Measurements from ENCODE around the gene RABL3. TPM values are rescaled to one million over a fixed set of nuclear protein-coding genes. Genes with fewer than 3 reads are reported as not detected.

The RABL3 gene
- total RNA-seq, 2 experiments from 2014 or later: 28.8 to 37.1 TPM

GRCh38 chr3:120769436-120769835 lies 27.1 kb upstream of the RABL3 start:
- POLR2A ChIA-PET: no interaction called here
- TF ChIP-seq CTCF (IDR thresholded peaks at IDR 0.05): no peak
- Mint-ChIP-seq H3K9me3 (no peaks in the 10 kb centered on the region), H3K4me3 (no peak overlapping the region), H3K27me3 (no peaks in the 10 kb centered on the region), H3K27ac (no peak overlapping the region), H3K4me1 (ENCODE audit: low read depth) (peaks cover 29% of the 10 kb centered on the region), H3K36me3 (ENCODE audit: low read depth) (peaks cover 6% of the 10 kb centered on the region)
- CTCF ChIA-PET: interaction anchor here (1.2 kb wide), 1 partner anchor 25 kb away, joined by 4 read pairs; no protein-coding TSS in a partner anchor
- intact Hi-C loops (cut with micrococcal nuclease): no loop called here
- DNase-seq (no peak), ATAC-seq (no peak)

- H3K9me3 Mint-ChIP-seq: no peaks in the 10 kb centered on the region
- TF ChIP-seq CTCF (IDR thresholded peaks at IDR 0.05): no peak
- no peak overlapping the region for H3K4me3 Mint-ChIP-seq
- intact Hi-C loops (cut with micrococcal nuclease): no loop called here
- no peaks in the 10 kb centered on the region for H3K27me3 Mint-ChIP-seq
- ATAC-seq (no peak), DNase-seq (no peak)
- no peak overlapping the region for H3K27ac Mint-ChIP-seq
- CTCF ChIA-PET: interaction anchor here (1.4 to 1.9 kb wide), 2 partner anchors 14 to 28 kb away, joined by 3 to 4 read pairs; no protein-coding TSS in a partner anchor
- H3K4me1 Mint-ChIP-seq (ENCODE audit: low read depth): peaks cover 42% of the 10 kb centered on the region
- H3K36me3 Mint-ChIP-seq (ENCODE audit: low read depth): peaks cover 2% of the 10 kb centered on the region
- POLR2A ChIA-PET: no interaction called here
Observed at GRCh38 chr3:120767106-120767505, 24.8 kb upstream of the RABL3 start.

DNA sequence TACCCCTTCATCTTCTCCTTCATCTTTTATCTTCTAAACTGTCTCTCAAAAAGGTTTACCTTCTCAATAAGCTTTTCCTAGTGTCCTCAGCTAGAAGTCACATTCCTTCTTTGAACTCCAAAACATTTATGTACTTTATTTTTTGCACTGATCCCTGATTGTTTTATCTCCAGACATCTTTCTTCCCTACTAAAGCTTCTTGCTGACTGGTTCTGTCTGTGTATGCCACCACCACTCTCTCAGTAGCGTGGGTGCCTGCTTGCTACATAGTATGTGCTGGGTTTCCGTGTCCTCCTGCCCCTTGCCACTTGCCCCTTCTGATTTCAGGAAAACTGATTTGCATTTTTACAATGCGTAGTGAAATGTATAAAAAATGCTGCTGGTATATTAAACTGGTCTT lies 24.3 kb upstream of the RABL3 start:
- H3K27me3 Mint-ChIP-seq: no peaks in the 10 kb centered on the region
- POLR2A ChIA-PET: interaction anchor here (0.8 kb wide), 1 partner anchor 9 kb away, joined by 3 read pairs; no protein-coding TSS in a partner anchor
- no peaks in the 10 kb centered on the region for H3K36me3 Mint-ChIP-seq (ENCODE audit: low read depth)
- CTCF ChIA-PET: interaction anchor here (1.4 to 2.0 kb wide), 3 partner anchors 14 to 208 kb away, joined by 3 to 14 read pairs (median 8); no protein-coding TSS in a partner anchor
- intact Hi-C loops (cut with micrococcal nuclease): no loop called here
- H3K27ac Mint-ChIP-seq: no peak overlapping the region
- H3K4me1 Mint-ChIP-seq (ENCODE audit: low read depth): peaks cover 42% of the 10 kb centered on the region
- no peaks in the 10 kb centered on the region for H3K9me3 Mint-ChIP-seq
- ATAC-seq (no peak), DNase-seq (no peak)
- no peak for TF ChIP-seq CTCF (IDR thresholded peaks at IDR 0.05)
- no peak overlapping the region for H3K4me3 Mint-ChIP-seq

- H3K27me3 Mint-ChIP-seq: no peaks in the 10 kb centered on the region
- peaks cover 47% of the 10 kb centered on the region for H3K4me1 Mint-ChIP-seq (ENCODE audit: low read depth)
- ATAC-seq (no peak), DNase-seq (no peak)
- no peaks in the 10 kb centered on the region for H3K36me3 Mint-ChIP-seq (ENCODE audit: low read depth)
- intact Hi-C loops (cut with micrococcal nuclease): no loop called here
- no peak for TF ChIP-seq CTCF (IDR thresholded peaks at IDR 0.05)
- H3K4me3 Mint-ChIP-seq: no peak overlapping the region
- CTCF ChIA-PET: interaction anchor here (1.7 to 2.4 kb wide), 3 partner anchors 29 to 207 kb away, joined by 7 to 14 read pairs (median 8); no protein-coding TSS in a partner anchor
- POLR2A ChIA-PET: interaction anchor here (0.8 kb wide), 1 partner anchor 10 kb away, joined by 3 read pairs; no protein-coding TSS in a partner anchor
- no peaks in the 10 kb centered on the region for H3K9me3 Mint-ChIP-seq
- no peak overlapping the region for H3K27ac Mint-ChIP-seq
Observed at GRCh38 chr3:120765830-120766493, 23.6 kb upstream of the RABL3 start.

DNA sequence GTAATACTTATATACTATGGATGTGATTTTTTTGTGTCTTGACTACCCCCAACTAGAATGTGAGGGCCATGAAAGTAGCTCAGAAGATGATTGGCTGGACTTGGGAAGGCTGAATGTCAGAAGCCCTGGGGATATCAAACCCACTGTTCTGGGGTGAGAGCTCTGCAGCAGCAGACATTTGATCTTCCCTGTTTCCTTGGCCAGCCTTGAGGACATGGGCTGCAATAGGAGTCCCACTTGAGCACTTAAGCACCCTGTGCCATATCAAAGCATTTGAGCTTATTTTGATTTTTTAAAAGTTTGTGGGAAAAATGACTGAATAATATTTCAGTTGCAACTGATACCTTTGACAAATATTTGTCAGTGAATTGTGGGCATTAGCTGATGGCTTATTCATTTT lies 21.9 kb upstream of the RABL3 start:
- Mint-ChIP-seq H3K9me3 (no peaks in the 10 kb centered on the region), H3K27me3 (no peaks in the 10 kb centered on the region), H3K27ac (no peak overlapping the region), H3K36me3 (ENCODE audit: low read depth) (peaks cover 9% of the 10 kb centered on the region), H3K4me3 (no peak overlapping the region), H3K4me1 (ENCODE audit: low read depth) (peaks cover 60% of the 10 kb centered on the region)
- no peak for TF ChIP-seq CTCF (IDR thresholded peaks at IDR 0.05)
- ChIA-PET CTCF (interaction anchor here (2.4 kb wide), 1 partner anchor 203 kb away, joined by 7 read pairs; no protein-coding TSS in a partner anchor), POLR2A (no interaction called here)
- ATAC-seq (no peak), DNase-seq (no peak)
- intact Hi-C loops (cut with micrococcal nuclease): no loop called here
